ENCODE measurements around the gene ZMIZ2.

DNA sequence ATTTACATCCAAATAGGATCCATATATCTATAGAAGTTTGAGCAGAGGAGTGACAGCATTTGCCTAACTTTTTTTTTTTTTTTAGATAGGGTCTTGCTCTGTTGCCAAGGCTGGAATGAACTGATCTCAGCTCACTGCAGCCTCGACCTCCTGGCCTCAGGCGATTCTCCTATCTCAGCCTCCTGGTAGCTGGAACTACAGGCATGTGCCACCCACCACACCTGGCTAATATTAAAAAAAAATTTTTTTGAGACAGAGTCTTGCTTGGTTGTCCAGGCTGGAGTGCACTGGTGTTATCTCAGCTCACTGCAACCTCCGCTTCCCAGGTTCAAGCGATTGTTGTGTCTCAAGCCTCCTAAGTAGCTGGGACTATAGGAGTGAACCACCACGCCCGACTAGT, 62.9 kb downstream of the ZMIZ2 start:
- TF ChIP-seq, protein P1, sequence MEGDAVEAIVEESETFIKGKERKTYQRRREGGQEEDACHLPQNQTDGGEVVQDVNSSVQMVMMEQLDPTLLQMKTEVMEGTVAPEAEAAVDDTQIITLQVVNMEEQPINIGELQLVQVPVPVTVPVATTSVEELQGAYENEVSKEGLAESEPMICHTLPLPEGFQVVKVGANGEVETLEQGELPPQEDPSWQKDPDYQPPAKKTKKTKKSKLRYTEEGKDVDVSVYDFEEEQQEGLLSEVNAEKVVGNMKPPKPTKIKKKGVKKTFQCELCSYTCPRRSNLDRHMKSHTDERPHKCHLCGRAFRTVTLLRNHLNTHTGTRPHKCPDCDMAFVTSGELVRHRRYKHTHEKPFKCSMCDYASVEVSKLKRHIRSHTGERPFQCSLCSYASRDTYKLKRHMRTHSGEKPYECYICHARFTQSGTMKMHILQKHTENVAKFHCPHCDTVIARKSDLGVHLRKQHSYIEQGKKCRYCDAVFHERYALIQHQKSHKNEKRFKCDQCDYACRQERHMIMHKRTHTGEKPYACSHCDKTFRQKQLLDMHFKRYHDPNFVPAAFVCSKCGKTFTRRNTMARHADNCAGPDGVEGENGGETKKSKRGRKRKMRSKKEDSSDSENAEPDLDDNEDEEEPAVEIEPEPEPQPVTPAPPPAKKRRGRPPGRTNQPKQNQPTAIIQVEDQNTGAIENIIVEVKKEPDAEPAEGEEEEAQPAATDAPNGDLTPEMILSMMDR (IDR thresholded peaks at IDR 0.05): no peak
- TF ChIP-seq ZFX (IDR thresholded peaks at IDR 0.05; ENCODE audit: borderline replicate concordance): no peak
